Measurements from ENCODE around the gene VPS26C.
"Not testable (repeated sequence)": the region's sequence is repeated elsewhere in the genome, so short reads cannot be mapped to it uniquely, and the experiment has no call there.

Gene VPS26C

GRCh38 chr21:37267269-37268185 is at the start of gene VPS26C:
Gene VPS26C, minus strand, starts transcription at chr21:37267334. Its CDS starts 40 bp downstream, at chr21:37267294.
- peak; percentile 88 for DNase-seq (ENCODE audit: low read depth)

GRCh38 chr21:37316072-37316471 is 48.9 kb upstream of the VPS26C start:
- not testable (repeated sequence) for DNase-seq (ENCODE audit: low read depth)

DNA sequence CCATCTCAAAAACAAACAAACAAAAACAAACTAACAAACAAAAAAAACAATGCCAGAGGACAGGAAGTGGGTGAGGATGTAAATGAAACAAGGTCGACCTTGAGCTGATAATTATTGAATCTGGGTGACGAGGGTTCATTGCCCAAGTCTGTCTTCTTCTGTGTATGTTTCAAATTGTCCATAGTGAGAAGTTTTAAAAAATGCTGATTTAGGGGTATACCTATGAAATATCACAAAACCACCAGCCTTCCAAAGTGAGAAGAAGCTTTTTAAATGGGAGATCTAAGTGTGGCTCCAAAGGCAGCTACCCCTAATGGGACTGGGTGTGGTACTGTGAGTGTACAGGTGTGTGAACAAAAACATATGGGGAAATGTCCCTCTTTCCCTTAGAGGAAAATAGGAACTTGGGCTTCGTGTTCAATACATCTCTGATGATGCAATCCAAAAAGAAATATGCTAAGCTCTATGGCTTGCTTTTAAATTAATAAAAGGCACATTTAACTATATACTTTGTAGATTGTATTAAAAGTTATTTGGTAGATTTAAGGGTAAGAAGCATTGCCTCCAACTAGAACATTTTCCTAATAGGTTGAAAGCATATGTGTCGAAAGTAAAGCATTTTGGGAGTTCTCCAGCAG is 33.1 kb upstream of the VPS26C start:
- no peak for DNase-seq (ENCODE audit: low read depth)

GRCh38 chr21:37297364-37297763 is 30.2 kb upstream of the VPS26C start:
- DNase-seq (ENCODE audit: low read depth), result no peak

DNA sequence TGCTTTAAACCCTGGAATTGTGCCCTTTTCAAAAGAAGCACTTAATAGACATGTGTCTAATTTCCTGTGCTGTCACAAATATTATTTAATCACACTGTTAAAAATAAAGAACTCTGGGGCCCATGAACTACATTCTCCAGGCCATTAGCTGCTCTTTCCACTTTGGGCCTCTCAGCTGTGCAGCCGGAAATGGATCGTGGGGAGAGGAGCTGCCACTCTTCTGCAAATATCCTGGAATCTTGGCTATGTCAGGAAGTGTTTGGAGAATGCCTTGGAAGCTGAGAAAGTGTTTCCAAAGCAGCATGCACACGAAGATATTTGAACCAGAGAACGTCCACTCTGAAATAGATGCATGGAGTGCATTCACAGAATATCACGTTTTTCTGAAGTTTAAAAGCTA is 27.5 kb upstream of the VPS26C start:
- DNase-seq (ENCODE audit: low read depth), result no peak

DNA sequence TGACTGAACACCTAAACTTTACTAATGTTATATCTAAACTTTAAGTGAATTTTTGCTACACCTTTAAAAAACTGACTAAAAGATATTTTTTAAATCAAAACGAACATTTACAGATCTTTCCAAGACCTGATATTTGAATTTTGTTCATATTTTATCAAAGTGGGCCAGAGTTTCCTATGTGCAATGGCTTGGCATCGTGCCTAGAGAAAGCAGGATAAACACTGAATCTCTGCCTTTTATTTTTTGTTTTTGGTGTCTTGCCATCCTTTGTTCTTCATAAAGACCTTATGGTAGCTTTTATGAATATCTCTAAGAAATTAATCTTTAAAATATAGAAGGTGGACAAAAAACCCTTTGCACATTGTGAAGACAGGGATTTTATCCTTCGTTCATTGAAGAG is 25.8 kb upstream of the VPS26C start:
- DNase-seq (ENCODE audit: low read depth), result no peak

DNA sequence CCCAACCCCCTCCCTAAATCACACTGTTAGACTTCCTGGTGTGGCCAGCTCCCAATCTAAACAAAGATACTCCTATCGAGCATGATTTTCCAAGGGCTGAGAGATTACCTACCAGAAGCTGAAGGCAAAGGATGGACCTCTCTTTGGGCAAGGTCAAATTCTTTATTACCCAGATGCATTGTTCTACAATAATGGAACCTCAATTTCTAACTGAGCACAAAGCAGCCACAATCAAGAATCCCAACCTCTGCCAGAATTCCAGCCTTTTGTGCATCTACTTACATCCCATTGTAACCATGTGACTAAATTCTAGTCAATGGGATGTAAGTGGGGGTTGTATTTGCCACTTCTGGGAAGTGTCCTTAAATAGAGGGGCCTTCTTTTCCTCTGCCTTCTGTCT is 24.9 kb upstream of the VPS26C start:
- DNase-seq (ENCODE audit: low read depth), result no peak

DNA sequence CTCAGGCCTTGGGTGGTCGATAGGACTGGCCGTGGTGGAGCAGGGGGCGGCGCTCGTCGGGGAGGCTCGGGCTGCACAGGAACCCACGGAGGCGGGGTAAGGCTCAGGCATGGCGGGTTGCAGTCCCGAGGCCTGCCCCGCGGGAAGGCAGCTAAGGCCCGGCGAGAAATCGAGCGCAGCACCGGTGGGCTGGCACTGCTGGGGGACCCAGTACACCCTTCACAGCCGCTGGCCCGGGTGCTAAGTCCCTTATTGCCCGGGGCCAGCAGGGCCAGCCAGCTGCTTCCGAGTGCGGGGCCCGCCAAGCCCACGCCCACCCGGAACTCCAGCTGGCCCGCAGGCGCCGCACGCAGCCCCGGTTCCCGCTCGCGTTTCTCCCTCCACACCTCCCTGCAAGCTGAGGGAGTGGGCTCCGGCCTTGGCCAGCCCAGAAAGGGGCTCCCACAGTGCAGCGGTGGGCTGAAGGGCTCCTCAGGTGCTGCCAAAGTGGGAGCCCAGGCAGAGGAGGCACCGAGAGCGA is 16.1 kb upstream of the VPS26C start:
- not testable (repeated sequence) for DNase-seq (ENCODE audit: low read depth)

DNA sequence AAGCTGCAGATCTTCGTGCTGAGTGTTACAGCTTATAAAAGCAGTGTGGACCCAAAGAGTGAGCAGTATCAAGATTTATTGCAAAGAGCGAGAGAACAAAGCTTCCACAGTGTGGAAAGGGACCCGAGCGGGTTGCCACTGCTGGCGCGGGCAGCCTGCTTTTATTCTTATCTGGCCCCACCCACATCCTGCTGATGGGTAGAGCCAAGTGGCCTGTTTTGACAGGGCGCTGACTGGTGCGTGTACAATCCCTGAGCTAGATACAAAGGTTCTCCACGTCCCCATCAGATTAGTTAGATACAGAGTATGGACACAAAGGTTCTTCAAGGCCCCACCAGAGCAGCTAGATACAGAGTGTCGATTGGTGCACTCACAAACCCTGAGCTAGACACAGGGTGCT is 15.5 kb upstream of the VPS26C start:
- not testable (repeated sequence) for DNase-seq (ENCODE audit: low read depth)

GRCh38 chr21:37281993-37282392 is 14.9 kb upstream of the VPS26C start:
- no peak for DNase-seq (ENCODE audit: low read depth)

DNA sequence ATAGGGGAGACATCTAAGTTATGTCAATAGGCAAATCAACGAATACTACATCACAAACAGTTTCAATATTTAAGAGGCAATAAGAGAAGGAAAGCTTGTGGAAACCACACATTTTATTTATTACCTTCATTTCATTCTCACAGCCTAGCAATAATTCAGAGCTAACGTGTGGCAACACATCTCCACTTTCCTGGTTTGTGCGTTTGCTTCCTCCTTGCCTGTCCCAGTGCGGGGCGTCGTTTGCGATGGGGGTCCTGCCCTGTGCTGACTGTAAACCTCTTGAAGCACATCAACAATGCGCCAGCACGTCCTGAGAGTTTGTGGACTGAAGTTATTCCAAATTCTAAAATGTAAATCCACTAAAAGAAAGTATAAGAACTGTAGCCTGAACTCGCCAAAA is 14.4 kb upstream of the VPS26C start:
- no peak for DNase-seq (ENCODE audit: low read depth)

DNA sequence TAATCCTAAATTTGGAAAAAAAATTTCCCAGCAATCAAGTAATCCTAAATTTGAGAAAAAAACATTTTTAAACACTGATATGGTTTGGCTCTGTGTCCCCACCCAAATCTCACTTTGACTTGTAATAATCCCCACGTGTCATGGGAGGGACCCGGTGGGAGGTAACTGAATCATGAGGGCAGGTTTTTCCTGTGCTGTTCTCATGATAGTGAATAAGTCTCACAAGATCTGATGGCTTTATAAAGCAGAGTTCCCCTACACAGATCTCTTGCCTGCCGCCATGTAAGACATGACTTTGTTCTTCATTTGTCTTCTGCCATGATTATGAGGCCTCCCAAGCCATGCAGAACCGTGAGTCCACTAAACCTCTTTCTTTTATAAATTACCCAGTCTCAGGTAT is 12.1 kb upstream of the VPS26C start:
- not testable (repeated sequence) for DNase-seq (ENCODE audit: low read depth)

DNA sequence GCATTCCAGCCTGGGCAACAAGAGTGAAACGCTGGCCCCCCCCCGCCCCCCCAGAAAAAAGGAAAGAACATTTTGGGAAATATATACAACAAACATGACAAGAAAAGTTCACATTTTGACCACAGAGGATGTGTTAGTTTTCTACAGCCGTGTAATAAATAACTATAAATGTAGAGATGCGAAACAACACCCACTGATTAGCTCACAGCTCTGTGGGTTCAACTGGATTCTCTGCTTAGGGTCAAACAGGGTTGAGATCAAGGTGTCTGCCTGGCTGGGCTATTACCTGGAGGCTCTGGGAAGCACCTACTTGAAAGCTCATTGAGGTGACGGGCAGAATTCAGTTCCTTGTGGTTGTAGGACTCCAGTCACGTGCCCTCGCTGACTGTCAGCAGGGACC is 11.1 kb upstream of the VPS26C start:
- no peak for DNase-seq (ENCODE audit: low read depth)

- DNase-seq (ENCODE audit: low read depth), result no peak
Observed at GRCh38 chr21:37276377-37276776, 9.2 kb upstream of the VPS26C start.

DNA sequence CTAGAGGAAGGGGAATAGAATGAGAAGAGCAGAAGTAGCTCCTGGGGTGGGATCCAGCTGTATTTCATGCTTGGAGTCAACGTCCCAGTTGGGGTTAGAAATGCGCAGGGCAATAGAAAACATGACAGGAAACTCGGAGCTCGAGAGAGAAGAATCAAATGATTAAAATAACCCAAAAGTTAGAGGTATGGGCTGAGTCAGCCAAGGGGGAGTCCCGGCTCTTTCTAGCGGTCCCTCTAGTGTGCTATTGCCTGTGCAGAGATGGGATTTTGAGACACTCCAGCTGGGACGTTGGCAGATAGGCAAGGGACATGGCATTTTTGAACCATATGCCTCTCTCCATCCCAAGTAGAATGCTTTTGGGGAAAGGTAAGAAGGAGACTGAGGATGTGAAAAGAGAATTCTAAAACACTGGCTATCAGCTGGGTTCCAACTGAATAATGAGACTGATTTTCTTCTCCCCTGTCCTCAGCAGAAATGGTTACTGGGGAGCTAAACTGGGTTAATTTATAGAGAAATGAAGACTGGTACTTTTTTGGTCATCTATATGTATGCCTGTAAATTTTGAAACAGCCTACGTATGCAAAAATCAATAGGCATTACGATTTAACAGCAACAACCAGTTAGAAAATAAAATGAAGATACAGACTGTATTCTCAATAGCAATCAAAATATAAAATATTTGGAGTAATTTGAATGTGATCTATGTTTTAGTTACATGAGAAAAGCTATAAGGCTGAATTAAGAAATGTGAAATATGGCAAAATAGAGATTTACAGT is 7.0 kb upstream of the VPS26C start:
- no peak for DNase-seq (ENCODE audit: low read depth)

DNA sequence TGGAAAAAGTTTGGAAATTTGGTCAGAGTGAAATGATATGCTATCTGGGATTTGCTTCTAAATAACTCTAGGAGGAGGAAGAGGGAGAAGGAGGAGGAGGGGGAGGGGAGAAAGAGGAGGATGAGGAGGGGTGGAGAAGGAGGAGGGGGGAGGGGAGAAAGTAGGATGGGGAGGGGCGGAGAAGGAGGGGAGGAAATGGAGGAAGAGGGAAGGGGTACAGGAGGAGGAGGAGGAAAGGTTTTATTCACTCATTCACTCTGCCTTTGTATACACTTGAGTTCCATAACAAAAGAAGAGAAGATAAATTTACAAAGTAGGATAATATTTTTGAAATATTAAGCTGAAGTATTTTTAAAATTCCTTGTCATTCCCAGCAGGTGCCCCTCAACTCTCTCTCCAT is 6.3 kb upstream of the VPS26C start:
- no peak for DNase-seq (ENCODE audit: low read depth)

- no peak for DNase-seq (ENCODE audit: low read depth)
Observed at GRCh38 chr21:37272897-37273296, 5.8 kb upstream of the VPS26C start.

- DNase-seq (ENCODE audit: low read depth), result no peak
Observed at GRCh38 chr21:37270576-37271365, 3.6 kb upstream of the VPS26C start.

GRCh38 chr21:37269481-37269880 is 2.3 kb upstream of the VPS26C start:
- DNase-seq (ENCODE audit: low read depth), result no peak

DNA sequence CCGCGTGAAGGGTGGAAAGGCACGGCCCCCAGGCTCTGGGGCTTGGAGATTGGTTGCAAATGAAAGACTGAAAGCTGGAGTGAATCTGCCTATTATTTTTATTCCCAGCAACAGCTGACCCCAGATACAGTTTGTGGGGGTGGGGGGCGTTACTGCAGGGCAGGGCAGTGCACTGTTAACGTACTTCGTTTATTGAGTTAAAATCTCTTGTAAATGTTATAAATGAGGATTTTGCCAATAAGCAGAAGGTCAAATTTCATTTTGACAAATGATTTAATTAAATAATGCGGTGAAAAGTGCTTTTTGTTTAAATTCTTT is 1.0 kb upstream of the VPS26C start:
- DNase-seq (ENCODE audit: low read depth), result no peak

DNA sequence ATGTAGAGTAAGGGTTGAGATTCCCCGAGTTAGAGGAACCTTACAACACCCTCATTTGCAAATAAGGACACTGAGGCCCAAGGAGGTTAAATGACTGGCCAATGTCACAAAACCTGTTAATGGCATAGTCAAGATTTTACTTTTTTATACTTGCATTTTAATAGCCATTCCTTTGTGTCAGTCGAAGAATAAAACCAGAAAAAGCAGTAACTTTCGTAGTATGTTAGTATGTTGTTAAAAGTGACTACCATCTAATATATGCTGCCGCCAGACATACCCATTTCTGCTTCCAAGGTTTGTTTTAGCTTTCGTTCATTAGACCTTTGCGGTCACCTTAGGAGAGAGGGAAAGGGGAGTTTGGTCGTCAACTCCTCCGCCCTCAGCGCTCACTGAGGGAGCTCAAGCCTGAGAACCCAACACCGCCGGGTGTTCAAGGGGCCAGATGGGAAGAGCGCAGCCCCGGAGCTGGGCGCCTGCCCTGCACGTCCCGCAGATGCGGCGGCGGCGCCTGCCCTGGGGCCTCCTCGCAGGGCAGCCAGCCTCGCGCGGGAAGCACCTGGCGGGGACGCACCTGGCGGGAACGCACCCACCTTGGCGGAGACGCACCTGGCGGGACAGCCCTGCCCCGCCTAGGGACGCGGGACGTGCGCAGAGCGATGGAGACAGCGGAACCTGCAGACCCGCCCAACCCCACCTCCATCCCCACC is 466 bp downstream of the VPS26C start:
- no peak for DNase-seq (ENCODE audit: low read depth)

Measured in stimulated activated CD8-positive, alpha-beta memory T cell treated with anti-CD3 and anti-CD28 coated beads, Interleukin-15, amount 100 ng/mL, for 24 hours (primary cell).